ENCODE results near the gene ZFYVE19. TPM values are rescaled to one million over a fixed set of nuclear protein-coding genes. Genes with fewer than 3 reads are reported as not detected.

ZFYVE19 gene
- total RNA-seq, 1 donor from 2014 or later: 30.6 TPM

- DNase-seq (ENCODE audit: low read depth): no peak
Observed at GRCh38 chr15:40775740-40776536, 31.0 kb upstream of the ZFYVE19 start.

GRCh38 chr15:40776537-40777141, 30.2 kb upstream of the ZFYVE19 start:
- peak; percentile 92 for DNase-seq (ENCODE audit: low read depth)

- DNase-seq (ENCODE audit: low read depth): peak; percentile 46
Observed at GRCh38 chr15:40782609-40783227, 24.2 kb upstream of the ZFYVE19 start.

- peak; percentile 43 for DNase-seq (ENCODE audit: low read depth)
Observed at GRCh38 chr15:40785164-40785563, 21.7 kb upstream of the ZFYVE19 start.

GRCh38 chr15:40785814-40786213, 21.1 kb upstream of the ZFYVE19 start:
- DNase-seq (ENCODE audit: low read depth): no peak

- peak; percentile 99 for DNase-seq (ENCODE audit: low read depth)
Observed at GRCh38 chr15:40787344-40787841, 19.5 kb upstream of the ZFYVE19 start.

GRCh38 chr15:40787991-40788390, 18.9 kb upstream of the ZFYVE19 start:
- no peak for DNase-seq (ENCODE audit: low read depth)

GRCh38 chr15:40789119-40789518, 17.8 kb upstream of the ZFYVE19 start:
- DNase-seq (ENCODE audit: low read depth): no peak

- DNase-seq (ENCODE audit: low read depth): no peak
Observed at GRCh38 chr15:40789999-40790398, 16.9 kb upstream of the ZFYVE19 start.

GRCh38 chr15:40790718-40791117, 16.2 kb upstream of the ZFYVE19 start:
- DNase-seq (ENCODE audit: low read depth): peak; percentile 89

GRCh38 chr15:40792394-40792793, 14.5 kb upstream of the ZFYVE19 start:
- no peak for DNase-seq (ENCODE audit: low read depth)

- peak; percentile 98 for DNase-seq (ENCODE audit: low read depth)
Observed at GRCh38 chr15:40793216-40793989, 13.5 kb upstream of the ZFYVE19 start.

GRCh38 chr15:40796041-40796440, 10.8 kb upstream of the ZFYVE19 start:
- peak; percentile 37 for DNase-seq (ENCODE audit: low read depth)

GRCh38 chr15:40796512-40796911, 10.4 kb upstream of the ZFYVE19 start:
- DNase-seq (ENCODE audit: low read depth): no peak

GRCh38 chr15:40799523-40799922, 7.4 kb upstream of the ZFYVE19 start:
- DNase-seq (ENCODE audit: low read depth): no peak

GRCh38 chr15:40803076-40803475, 3.8 kb upstream of the ZFYVE19 start:
- no peak for DNase-seq (ENCODE audit: low read depth)

- DNase-seq (ENCODE audit: low read depth): no peak
Observed at GRCh38 chr15:40803688-40804087, 3.2 kb upstream of the ZFYVE19 start.

- no peak for DNase-seq (ENCODE audit: low read depth)
Observed at GRCh38 chr15:40806672-40807027, 239 bp upstream of the ZFYVE19 start.

GRCh38 chr15:40807888-40808461, 1.1 kb downstream of the ZFYVE19 start:
- peak; percentile 32 for DNase-seq (ENCODE audit: low read depth)

GRCh38 chr15:40808861-40809450, 2.1 kb downstream of the ZFYVE19 start:
- DNase-seq (ENCODE audit: low read depth): no peak

- DNase-seq (ENCODE audit: low read depth): no peak
Observed at GRCh38 chr15:40812721-40813425, 6.0 kb downstream of the ZFYVE19 start.

Data from renal cortical epithelial cell (primary cell).